ACC112 (cell line): ENCODE data around the gene SYCP2.

ENCODE experiments used
- H2AFZ ChIP-seq: fragments of 200-600 bp; sonication (generic); one replicate; pipeline ENCODE4 v1.6.0; 2017; ENCODE audit warnings: antibody characterized with exemption, low read length; ENCODE audit not compliant: unreplicated experiment
- H3K27ac ChIP-seq: fragments of 200-600 bp; sonication (generic); 2 replicates; pipeline ENCODE4 v1.5.1; 2014; ENCODE audit warnings: low read depth, mild to moderate bottlenecking, antibody characterized with exemption, low read length, moderate library complexity
- H3K27me3 ChIP-seq: fragments of 200-600 bp; sonication (generic); 2 replicates; pipeline ENCODE4 v1.6.1; 2014; ENCODE audit warnings: mild to moderate bottlenecking, antibody characterized with exemption, low read length, moderate library complexity, mixed read lengths; ENCODE audit not compliant: insufficient read depth
- H3K36me3 ChIP-seq: fragments of 200-600 bp; sonication (generic); 2 replicates; pipeline ENCODE4 v1.6.1; 2016; ENCODE audit warnings: mild to moderate bottlenecking, antibody characterized with exemption, low read length, moderate library complexity, mixed read lengths; ENCODE audit not compliant: insufficient read depth
- H3K4me1 ChIP-seq: fragments of 200-600 bp; sonication (generic); one replicate; pipeline ENCODE4 v1.6.1; 2016; ENCODE audit warnings: low read length, mixed read lengths; ENCODE audit not compliant: insufficient read depth, unreplicated experiment, control insufficient read depth
- H3K4me3 ChIP-seq: fragments of 200-600 bp; sonication (generic); 2 replicates; pipeline ENCODE4 v1.5.1; 2014; ENCODE audit warnings: mild to moderate bottlenecking, low read depth, low read length
- H3K79me2 ChIP-seq: fragments of 200-600 bp; sonication (generic); one replicate; pipeline ENCODE4 v1.6.0; 2016; ENCODE audit warnings: low read length; ENCODE audit not compliant: control insufficient read depth, unreplicated experiment, insufficient read depth

Gene SYCP2

DNA sequence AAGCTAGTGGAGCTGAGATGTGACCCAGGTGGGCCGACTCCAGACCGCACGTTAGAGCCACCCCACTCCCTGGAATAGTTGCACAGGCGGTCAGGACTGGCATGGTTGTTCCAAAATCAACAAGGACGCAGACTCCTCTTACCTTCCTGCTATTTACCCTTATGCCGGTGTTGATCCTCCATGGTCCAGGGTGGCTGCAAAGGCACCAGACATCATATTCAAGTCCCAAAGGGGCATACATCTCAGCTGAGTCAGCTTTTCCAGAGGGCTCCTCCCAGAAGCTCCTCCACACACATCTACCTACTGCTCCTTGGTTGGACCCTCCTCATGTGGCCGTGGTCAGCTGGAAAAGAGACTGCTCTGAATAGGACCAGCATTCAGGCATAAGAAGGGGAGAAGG, 112.2 kb downstream of the SYCP2 start:
- H2AFZ ChIP-seq = no peak overlapping the region
- H3K27ac ChIP-seq = no peak overlapping the region
- no peaks in the 10 kb centered on the region for H3K36me3 ChIP-seq
- H3K4me3 ChIP-seq = no peak overlapping the region
- H3K4me1 ChIP-seq = no peaks in the 10 kb centered on the region
- H3K79me2 ChIP-seq = no peaks in the 10 kb centered on the region
- peaks cover 38% of the 10 kb centered on the region for H3K27me3 ChIP-seq

DNA sequence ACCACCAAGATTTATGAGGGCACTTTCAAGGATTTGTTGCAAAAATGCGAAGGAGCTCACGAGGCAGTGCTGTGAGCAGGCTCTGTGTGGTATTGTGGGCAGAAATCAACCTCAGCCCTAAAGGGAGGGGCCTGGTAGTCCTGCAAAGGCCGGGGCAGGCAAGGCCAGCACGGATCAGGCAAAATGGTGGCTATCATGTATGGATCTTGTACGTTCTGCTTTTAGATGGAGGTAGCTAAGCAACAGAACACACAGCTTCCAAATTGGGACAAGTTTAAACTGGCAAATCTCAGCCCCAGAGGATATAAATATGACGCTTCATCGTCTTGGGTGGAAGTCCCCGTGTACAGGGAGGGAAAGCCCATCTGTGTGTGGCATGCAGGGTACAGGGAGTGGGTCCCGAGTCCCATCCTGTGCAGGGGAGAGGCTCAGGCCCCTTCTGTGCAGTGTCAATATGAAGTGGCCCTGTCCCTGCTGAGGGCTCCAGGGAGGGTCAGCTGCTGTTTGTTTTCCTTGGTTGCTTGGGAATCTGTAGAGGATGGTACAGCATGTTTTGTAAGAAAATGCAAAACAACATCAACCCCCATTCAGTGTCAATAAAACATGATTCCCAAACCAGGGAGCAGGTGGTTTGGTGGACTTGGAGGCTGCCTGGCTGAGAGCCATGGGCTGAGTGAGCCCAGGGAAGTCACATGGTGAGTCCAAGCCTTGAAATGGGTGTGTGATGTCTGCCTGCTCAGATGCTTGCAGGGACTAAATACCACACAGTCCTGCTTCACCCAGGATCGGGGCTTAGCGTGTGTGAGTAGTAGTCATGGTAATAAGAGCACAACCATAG, 113.0 kb downstream of the SYCP2 start:
- Histone ChIP-seq H2AFZ (no peak overlapping the region), H3K36me3 (no peaks in the 10 kb centered on the region), H3K4me1 (no peaks in the 10 kb centered on the region), H3K27ac (no peak overlapping the region), H3K4me3 (no peak overlapping the region), H3K27me3 (peaks cover 39% of the 10 kb centered on the region), H3K79me2 (no peaks in the 10 kb centered on the region)

DNA sequence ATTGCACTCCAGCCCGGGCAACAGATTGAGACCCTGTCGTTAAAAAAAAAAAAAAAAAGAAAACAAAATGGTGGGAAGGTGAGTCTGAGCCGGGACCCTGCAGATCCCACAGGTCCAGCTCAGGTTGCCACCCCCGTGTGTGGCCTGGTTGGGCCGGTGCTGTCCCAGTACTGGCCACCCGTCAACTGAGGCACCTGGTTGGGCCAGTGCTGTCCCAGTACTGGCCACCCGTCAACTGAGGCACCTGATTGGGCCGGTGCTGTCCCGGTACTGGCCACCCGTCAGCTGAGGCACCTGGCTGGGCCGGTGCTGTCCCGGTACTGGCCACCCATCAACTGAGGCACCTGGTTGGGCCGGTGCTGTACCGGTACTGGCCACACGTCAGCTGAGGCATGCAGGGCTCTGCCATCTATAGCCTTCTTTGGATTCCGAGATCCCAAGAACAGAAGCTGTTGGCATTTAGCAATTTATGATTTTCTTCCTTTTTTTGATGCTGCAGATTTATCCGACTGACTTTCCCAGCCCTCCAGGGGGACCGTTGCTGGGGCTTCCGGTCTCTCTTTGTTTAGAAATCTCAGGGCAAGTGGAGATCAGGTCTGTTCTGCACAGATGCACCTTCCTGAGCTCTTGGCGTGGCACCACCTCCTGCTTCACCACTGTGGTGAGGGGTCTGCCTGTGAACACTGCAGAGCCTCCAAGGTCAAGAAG, 113.8 kb downstream of the SYCP2 start:
- Histone ChIP-seq H3K79me2 (no peaks in the 10 kb centered on the region), H3K36me3 (no peaks in the 10 kb centered on the region), H3K4me1 (no peaks in the 10 kb centered on the region), H3K27ac (no peak overlapping the region), H3K4me3 (no peak overlapping the region), H2AFZ (no peak overlapping the region), H3K27me3 (peaks cover 38% of the 10 kb centered on the region)

DNA sequence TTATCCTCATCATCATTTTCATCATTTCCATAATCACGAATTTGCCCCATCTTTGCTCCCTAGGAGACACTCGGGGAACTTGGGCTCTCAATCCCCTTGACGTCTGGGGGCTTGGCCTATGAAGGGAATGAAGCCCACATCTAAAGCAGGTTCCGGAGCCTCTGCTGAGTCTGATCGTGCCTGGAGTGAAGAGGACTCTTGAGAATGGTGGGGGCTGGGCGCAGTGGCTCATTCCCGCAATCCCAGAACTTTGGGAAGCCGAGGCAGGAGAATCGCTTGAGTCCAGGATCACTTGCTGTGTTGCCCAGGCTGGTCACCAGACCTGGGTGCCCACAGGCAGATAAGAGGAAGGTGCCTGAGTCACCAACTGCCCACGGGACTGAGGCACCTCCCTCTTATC, 114.5 kb downstream of the SYCP2 start:
- Histone ChIP-seq H3K36me3 (no peaks in the 10 kb centered on the region), H2AFZ (no peak overlapping the region), H3K4me1 (no peaks in the 10 kb centered on the region), H3K79me2 (no peaks in the 10 kb centered on the region), H3K27me3 (peaks cover 45% of the 10 kb centered on the region), H3K4me3 (no peak overlapping the region), H3K27ac (no peak overlapping the region)

DNA sequence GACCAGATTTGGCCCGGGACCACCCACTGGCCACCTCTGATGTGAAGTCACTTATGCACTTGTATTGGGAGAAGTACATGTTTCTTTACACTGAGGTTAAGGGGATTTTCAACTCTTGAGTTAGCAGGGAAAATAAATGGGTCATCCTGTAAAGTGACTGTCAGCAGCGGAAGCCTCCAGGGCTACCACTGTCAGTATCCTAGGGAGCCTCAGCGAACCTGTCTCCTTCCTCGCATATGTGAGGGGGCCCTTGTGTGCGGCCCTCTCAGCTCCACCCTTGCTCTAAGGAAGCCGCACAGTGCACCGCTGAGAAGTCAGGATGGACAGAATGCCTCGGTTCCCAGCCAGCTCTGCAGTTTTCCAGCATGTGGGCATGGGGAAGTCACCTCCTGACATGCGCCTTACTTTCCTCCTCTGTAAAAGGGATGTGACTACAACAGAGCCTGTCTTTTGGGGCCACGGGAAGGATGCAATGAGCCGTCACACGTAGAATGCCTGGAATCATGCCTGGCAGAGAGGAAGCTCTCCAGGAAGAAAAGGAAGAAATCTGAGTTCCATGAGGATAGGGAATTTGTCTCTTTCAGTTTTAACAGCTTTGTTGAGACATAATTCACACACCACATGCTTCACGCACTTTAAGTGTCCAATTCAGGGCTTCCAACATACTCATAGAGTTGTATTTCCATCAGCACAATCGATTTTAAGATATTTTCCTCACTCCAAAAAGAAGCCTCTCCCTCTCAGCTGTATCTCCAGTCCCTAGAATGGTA, 115.4 kb downstream of the SYCP2 start:
- no peaks in the 10 kb centered on the region for H3K36me3 ChIP-seq
- H3K4me1 ChIP-seq = no peaks in the 10 kb centered on the region
- no peak overlapping the region for H3K4me3 ChIP-seq
- no peaks in the 10 kb centered on the region for H3K79me2 ChIP-seq
- H3K27ac ChIP-seq = no peak overlapping the region
- peaks cover 53% of the 10 kb centered on the region for H3K27me3 ChIP-seq
- no peak overlapping the region for H2AFZ ChIP-seq

DNA sequence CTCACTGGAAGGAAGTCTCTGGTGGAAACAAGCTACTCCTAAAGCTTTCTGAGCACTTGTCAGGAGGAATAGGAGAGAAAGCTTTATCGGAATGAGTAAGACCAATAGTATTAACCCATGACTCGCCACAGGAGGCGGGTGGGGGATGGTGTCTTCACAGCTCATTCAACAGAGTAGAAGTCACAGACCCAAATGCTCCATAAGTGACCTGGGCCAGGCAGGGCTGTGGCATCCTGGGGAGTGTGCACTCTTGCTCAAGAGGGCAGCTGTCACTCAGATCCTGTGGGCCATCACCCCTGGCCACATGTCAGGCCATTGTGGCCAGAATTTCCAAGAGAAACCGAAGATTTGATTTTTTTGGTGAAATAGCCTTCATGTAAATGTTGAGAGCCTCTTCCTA, 116.0 kb downstream of the SYCP2 start:
- Histone ChIP-seq H3K79me2 (no peaks in the 10 kb centered on the region), H2AFZ (no peak overlapping the region), H3K4me3 (no peak overlapping the region), H3K27me3 (peaks cover 60% of the 10 kb centered on the region), H3K27ac (no peak overlapping the region), H3K4me1 (no peaks in the 10 kb centered on the region), H3K36me3 (no peaks in the 10 kb centered on the region)

DNA sequence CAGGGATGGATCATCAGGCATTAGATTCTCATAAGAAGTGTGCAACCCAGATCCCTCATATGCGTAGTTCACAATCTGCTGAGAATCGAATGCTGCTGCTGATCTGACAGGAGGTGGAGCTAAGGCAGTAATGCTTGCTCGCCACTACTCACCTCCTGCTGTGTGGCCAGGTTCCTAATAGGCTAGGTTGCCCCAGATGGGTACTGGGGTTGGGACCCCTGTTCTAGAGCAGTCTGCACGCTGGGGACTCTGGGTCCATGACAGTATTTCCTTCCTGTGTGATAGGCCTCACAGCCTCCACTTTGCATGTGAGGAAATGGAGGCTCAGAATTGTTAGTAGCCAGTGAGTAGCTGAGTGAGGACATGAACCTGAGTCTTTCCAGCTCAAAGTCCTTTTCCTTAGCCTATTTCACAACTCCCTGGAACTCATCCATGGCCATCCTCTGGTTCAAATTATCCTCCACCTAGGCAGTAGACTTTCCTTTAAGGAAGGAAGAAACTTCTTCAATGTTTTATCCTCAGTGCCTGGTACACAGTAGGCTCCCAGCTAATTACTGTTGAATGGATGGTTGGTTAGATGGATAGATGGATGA, 117.2 kb downstream of the SYCP2 start:
- no peak overlapping the region for H2AFZ ChIP-seq
- H3K36me3 ChIP-seq = no peaks in the 10 kb centered on the region
- no peak overlapping the region for H3K4me3 ChIP-seq
- no peak overlapping the region for H3K27ac ChIP-seq
- peaks cover 59% of the 10 kb centered on the region for H3K27me3 ChIP-seq
- H3K79me2 ChIP-seq = no peaks in the 10 kb centered on the region
- no peaks in the 10 kb centered on the region for H3K4me1 ChIP-seq

DNA sequence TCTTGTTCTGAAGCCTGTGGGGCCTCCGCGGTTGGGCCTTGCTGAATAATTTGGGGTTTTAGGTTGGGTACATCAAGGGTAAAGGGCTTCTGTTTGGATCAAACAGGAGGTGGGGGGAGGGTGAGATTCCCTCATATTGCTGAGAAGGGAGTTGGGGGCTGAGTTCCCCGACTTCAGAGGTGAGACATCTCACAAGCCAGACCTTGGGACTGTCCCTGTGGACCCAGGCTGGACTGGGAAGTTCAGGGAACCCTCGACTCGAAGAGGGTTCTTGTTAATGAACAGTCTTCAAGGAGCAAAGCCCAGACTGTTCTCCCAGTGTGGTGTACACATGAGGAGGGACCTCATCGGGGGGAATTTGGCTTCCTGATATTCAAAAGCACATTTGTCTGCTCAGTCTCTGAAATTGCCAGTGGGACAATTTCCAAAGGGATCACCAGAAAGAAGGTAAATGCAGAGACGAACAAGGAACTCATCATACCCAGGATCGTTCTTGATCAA, 118.5 kb downstream of the SYCP2 start:
- Histone ChIP-seq H2AFZ (no peak overlapping the region), H3K27me3 (peaks cover 65% of the 10 kb centered on the region), H3K27ac (no peak overlapping the region), H3K79me2 (no peaks in the 10 kb centered on the region), H3K36me3 (no peaks in the 10 kb centered on the region), H3K4me3 (no peak overlapping the region), H3K4me1 (no peaks in the 10 kb centered on the region)

DNA sequence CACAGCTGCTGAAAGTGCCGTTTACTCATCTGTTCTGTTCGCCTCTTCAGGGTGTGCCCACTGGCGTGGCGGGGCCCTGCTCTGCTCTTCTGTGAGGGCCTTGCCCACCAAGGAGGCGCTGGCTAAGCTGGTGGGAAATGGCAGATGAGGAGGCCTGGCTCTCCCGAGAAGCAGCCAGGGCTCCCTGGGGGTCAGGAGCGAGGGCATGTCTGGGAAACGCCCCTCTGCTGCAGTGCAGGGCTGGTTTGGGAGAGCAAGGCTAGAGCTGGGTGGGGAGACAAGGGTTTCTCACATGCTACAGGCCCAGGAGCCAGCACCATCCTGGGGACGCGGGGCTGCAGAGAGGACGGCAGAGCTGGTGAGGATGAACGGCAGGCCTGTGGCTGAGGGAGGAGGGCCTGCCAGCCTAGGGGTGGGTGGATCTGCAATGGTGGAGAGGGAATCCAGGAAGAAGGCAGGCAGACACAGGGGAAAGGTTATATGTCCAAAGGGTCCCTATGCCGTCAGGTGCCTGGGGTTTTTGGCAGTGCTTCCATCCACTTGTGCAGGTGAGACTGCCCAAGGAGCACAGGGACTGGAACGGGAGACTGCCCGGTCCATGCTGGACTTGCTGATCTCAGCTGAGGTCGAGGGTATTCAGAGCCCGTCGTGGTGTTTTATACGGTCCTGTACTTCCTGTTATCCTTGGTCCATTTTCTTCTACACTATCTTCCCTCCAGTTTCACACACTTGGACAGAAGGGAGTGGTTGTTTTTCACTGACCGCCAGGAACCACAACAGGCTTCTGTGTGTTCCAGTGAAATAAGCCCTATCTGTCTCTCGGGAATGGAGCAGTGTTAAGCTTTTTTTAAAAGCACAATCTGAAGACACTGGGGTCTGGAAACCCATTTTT, 119.2 kb downstream of the SYCP2 start:
- no peaks in the 10 kb centered on the region for H3K79me2 ChIP-seq
- H3K4me3 ChIP-seq = no peak overlapping the region
- H3K36me3 ChIP-seq = no peaks in the 10 kb centered on the region
- H3K27me3 ChIP-seq = peaks cover 71% of the 10 kb centered on the region
- no peak overlapping the region for H3K27ac ChIP-seq
- no peaks in the 10 kb centered on the region for H3K4me1 ChIP-seq
- H2AFZ ChIP-seq = no peak overlapping the region
